Stimulated activated CD8-positive, alpha-beta memory T cell treated with anti-CD3 and anti-CD28 coated beads, Interleukin-15, amount 100 ng/mL, for 24 hours (primary cell): ENCODE results near the gene PLEKHA7.

ENCODE experiments used
- DNase-seq: peaks from one replicate; pipeline ENCODE4 v3.0.0-alpha.2; 2020; ENCODE audit warnings: low read depth

The PLEKHA7 gene

DNA sequence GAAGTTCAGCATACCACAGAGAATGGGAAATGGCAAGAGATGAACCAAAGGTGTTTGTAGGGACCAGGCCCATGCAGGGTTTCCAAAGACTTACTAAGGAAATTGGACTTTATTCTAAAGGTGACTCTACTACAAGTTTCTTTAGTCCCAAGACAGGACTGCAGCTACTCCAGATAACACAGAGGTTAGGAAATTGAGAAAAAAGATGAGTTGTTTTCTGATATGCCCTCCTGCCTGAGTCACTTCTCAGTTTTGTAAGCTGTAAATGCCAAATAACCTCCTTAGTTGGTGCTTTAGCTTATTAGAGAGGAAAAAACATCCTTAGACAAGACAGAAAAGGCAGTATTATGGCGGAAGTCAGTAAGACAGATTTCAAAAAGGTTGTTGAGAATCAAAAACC is 179.8 kb downstream of the PLEKHA7 start:
- no peak for DNase-seq

GRCh38 chr11:16833026-16833425 is 181.2 kb downstream of the PLEKHA7 start:
- DNase-seq: no peak

- DNase-seq: no peak
These were observed 182.0 kb downstream of the PLEKHA7 start for GRCh38 chr11:16832193-16832539.

GRCh38 chr11:16831316-16832192 is 182.7 kb downstream of the PLEKHA7 start:
- no peak for DNase-seq

DNA sequence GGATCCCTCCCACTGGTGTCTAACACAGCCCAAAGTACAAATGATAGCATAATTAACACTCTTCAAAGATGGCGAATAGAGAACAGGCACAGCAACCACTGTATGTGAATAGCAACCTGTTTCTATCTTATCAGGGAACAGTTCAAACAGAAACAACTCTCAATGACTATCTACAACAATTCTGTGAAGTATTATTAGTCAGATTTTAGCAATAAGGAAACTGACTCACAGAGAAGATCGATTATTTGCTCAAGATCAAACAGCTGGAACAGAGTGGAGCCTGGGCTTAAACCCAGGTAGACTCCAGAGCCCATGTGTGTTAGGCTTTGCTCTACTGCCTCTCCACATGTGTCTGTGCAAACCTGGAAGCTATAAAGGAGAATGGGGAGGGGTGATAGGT is 187.1 kb downstream of the PLEKHA7 start:
- DNase-seq: no peak

DNA sequence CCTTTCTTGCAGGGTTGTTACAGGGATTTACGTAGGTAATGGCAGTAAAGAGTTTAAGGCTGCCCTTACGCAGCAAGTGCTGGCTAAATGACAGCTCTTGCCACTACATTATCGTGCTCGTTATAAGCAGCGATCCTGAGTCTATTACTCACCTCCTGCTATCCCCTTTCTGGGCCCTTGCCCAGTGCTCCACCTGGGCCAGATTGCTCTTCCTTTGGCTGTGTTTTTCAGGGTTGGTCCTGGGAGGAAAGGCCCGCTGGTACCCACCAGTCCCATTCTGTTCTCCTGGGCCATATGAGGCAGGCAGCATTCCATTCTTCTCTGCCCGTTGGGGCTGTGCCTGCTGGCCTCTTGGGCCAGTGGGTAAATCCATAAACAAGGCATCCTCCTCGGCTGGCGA is 188.2 kb downstream of the PLEKHA7 start:
- DNase-seq: no peak

- DNase-seq: no peak
These were observed 189.1 kb downstream of the PLEKHA7 start for GRCh38 chr11:16825101-16825500.

- peak; percentile 39 for DNase-seq
These were observed 193.7 kb downstream of the PLEKHA7 start for GRCh38 chr11:16820324-16821092.

DNA sequence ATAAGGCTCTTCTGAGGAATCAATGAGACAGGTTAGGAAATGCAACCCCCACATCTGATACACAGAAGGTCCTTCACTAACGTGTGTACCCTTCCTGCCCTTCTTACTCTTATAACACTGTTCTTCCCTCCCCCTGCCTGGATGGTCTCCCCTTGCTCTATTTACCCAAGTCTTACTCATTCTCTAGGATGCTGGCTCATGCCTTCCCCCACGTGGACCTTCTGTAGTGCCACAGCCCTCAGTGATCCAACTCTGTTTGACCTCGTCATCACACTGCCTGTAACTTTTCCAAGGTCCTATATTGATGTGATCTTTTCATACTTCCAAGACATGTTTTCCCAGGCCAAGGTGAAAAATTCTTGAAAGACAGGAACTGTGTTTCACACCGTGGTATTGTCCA is 195.9 kb downstream of the PLEKHA7 start:
- no peak for DNase-seq

DNA sequence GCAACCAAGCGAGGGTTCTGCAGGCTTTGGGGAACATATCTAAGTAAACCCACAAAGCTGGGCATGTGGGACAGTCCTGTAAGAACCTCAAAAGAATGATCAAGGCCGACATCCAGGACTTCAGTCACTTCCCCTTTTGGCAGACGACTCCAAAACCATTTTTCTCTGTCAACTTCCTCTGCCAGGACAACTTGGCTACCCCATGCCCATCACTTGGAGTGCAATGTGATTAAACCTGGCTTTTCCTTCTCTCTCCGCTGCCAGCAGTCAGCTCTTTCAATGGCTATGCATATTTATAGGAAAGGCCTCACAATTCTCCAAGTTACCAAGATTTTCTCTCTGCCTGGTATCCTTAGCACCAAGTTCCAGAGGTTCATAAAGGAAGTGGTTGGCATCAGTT is 196.9 kb downstream of the PLEKHA7 start:
- DNase-seq: no peak

DNA sequence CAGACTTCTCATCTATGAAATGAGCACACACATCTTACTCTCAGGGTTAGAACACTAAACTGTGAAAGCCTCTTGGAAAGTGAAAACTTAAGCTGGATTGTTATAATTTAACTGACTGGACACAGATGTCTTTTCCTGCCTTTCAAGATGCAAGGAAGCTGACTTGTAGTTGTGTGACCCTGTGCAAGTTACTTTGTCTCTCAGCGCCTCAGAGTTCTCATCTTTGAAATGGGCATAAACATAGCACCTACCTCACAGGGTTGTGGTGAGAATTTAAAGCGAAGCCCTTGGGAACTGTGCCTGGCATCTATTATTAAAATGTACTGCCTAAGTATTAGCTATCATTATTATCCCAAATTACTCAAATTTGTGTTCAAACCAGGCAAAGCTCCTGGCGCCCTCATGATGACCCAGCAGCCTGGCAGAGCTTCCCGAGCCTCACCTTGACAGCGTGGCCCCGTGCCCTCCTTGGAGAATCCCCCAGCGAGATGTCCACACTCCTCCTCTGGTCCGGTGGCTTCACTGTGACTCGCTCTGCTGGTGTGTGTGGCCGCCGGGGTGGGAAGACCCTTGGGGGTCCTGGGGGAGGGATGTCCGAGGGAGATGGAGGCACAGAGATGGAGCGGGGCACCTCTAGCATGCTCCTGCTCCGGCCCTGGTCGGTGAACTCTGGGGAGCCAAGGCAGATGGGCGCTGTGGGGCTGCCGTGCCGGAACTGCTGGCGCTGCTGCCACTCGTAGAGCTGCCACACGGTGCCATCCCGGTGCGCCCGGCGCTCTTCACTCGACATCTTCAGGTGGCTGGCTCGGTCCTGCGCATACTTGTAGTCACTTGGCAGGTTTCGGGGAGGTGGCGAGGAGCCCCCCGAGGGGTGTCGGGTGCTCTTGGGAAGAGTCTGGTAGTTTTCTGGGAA is 197.6 kb downstream of the PLEKHA7 start:
- DNase-seq: no peak

- no peak for DNase-seq
These were observed 199.0 kb downstream of the PLEKHA7 start for GRCh38 chr11:16815047-16815767.

- no peak for DNase-seq
These were observed 199.7 kb downstream of the PLEKHA7 start for GRCh38 chr11:16814410-16815046.

GRCh38 chr11:16813126-16813525 is 201.1 kb downstream of the PLEKHA7 start:
- no peak for DNase-seq

DNA sequence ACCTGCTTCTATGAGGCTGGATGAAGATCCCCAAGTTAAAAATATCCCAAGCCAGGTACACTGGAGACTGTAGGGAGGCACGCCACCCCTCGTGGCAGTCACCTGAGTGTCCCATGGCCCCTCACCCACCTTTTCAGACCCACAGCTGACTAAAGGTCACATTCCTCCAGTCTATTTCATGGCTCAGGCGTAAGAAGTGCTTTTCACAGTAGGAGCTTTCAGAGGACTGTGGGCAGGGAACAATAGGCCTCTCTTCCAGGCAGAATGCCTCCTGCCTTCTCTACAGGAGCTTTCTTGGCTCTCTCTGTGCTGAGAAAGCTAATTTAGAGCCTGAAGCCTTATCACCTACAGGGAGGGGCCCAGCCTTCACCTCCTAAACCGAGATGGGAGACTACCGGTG is 201.9 kb downstream of the PLEKHA7 start:
- DNase-seq: no peak

GRCh38 chr11:16811136-16812020 is 202.8 kb downstream of the PLEKHA7 start:
- DNase-seq: no peak

- DNase-seq: no peak
These were observed 204.1 kb downstream of the PLEKHA7 start for GRCh38 chr11:16809886-16810668.

DNA sequence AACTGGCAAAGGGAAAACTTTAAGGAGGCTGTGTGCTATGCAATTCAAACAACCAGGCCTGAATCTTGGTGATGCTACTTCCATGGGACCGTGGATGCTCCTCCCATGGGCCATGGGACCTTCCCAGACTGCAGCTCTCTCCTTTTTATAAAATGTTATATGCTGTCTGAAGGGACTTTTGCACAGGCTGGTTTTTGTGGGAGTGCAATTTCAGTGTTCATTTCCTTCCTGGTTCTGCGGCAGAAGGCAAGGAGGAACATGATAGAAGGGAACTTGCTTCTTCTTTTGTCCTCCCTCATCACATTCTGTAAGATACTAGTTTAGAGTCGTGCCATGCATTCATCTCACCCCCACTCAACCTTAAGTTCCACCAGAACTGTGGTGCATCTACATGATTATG is 206.9 kb downstream of the PLEKHA7 start:
- DNase-seq: no peak

DNA sequence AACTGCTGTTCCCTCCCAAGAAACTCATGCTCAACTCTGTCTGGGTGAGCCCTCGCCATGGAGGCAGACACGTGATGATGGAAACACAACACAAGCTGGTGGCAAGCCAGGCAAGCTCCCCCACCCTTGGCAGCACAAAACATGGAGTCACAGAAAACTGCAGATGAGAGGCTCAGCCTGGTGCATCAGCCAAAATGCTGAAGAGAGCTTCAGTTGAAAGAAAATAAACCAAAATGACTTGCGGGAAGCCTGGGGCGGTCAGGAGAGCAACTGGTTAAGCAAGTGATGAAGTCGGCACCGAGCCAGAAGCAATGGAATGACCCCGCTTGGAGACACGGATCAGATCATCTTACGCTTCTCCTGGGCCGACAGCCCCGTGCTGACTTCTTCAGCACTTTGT is 207.4 kb downstream of the PLEKHA7 start:
- DNase-seq: no peak
